OCI-LY7 (cell line): ENCODE results near the gene ADM2. TPM values are rescaled to one million over a fixed set of nuclear protein-coding genes. Genes with fewer than 3 reads are reported as not detected.
"Not testable (repeated sequence)": the region's sequence is repeated elsewhere in the genome, so short reads cannot be mapped to it uniquely, and the experiment has no call there.

Experiments
- BruUV-seq: library from RNA; stranded (reverse); fragments of 400-500 nt; replicated peaks from 2 replicates; lab custom pipeline; 2021; lab: Mats Ljungman, UMichigan
- CTCF ChIA-PET: fragments of 300-600 bp; sonication (Branson Sonifier 250); formaldehyde crosslinking; loops from one replicate; lab custom pipeline; 2022; ENCODE audit warnings: antibody characterized with exemption; ENCODE audit not compliant: unreplicated experiment; lab: Charles Lee
- POLR2A ChIA-PET: fragments of 300-600 bp; sonication (Branson Sonifier 250); formaldehyde crosslinking; loops from one replicate; lab custom pipeline; 2022; ENCODE audit warnings: antibody characterized with exemption; lab: Charles Lee
- DNase-seq: peaks from one replicate; pipeline ENCODE4 v3.0.0-alpha.2; 2015; ENCODE audit warnings: low spot score
- H2AFZ ChIP-seq: fragments of 200-600 bp; sonication (generic), shearing (Covaris generic); 2 replicates; pipeline ENCODE4 v1.6.1; 2014; ENCODE audit warnings: mild to moderate bottlenecking, antibody characterized with exemption, low read length, moderate library complexity
- H3K27ac ChIP-seq: fragments of 200-600 bp; sonication (generic); 2 replicates; pipeline ENCODE4 v1.5.1; 2014; ENCODE audit warnings: mixed run types, low read depth, mild to moderate bottlenecking, moderate library complexity, low read length, inconsistent platforms; ENCODE audit not compliant: poor library complexity, severe bottlenecking
- H3K36me3 ChIP-seq: fragments of 200-600 bp; sonication (generic); 2 replicates; pipeline ENCODE4 v1.6.1; 2014; ENCODE audit warnings: mild to moderate bottlenecking, antibody characterized with exemption, low read length, moderate library complexity, mixed read lengths; ENCODE audit not compliant: insufficient read depth
- H3K4me1 ChIP-seq: fragments of 200-600 bp; sonication (generic); 2 replicates; pipeline ENCODE4 v1.5.1; 2014; ENCODE audit warnings: mild to moderate bottlenecking, low read length; ENCODE audit not compliant: insufficient read depth, poor library complexity, severe bottlenecking
- H3K4me2 ChIP-seq: fragments of 200-600 bp; sonication (generic); 2 replicates; pipeline ENCODE4 v1.6.1; 2014; ENCODE audit warnings: mild to moderate bottlenecking, low read length
- H3K4me3 ChIP-seq: fragments of 200-600 bp; sonication (generic); 2 replicates; pipeline ENCODE4 v1.5.1; 2014; ENCODE audit warnings: mild to moderate bottlenecking, low read depth, low read length; ENCODE audit not compliant: poor library complexity, severe bottlenecking
- H3K79me2 ChIP-seq: fragments of 200-600 bp; sonication (generic); 2 replicates; pipeline ENCODE4 v1.6.1; 2016; ENCODE audit warnings: low read depth, mild to moderate bottlenecking, low read length, moderate library complexity, mixed read lengths; ENCODE audit not compliant: insufficient read depth
- H3K9me2 ChIP-seq: fragments of 200-600 bp; sonication (generic); 2 replicates; pipeline ENCODE4 v1.6.1; 2016; ENCODE audit warnings: mild to moderate bottlenecking, low read length, mixed read lengths; ENCODE audit not compliant: insufficient read depth
- H3K9me3 ChIP-seq: fragments of 200-600 bp; sonication (generic); 2 replicates; pipeline ENCODE4 v1.6.1; 2014; ENCODE audit warnings: mild to moderate bottlenecking, mixed run types, low read length, mixed read lengths
- H4K20me1 ChIP-seq: fragments of 200-600 bp; sonication (generic); 2 replicates; pipeline ENCODE4 v1.6.1; 2014; ENCODE audit warnings: mild to moderate bottlenecking, antibody characterized with exemption, low read length, moderate library complexity, mixed read lengths; ENCODE audit not compliant: insufficient read depth
- CTCF ChIP-seq: fragments of 200-600 bp; sonication (generic); conservative IDR thresholded peaks from 2 replicates; pipeline ENCODE4 v1.5.1; 2014; ENCODE audit warnings: mild to moderate bottlenecking, antibody characterized with exemption, low read length, moderate library complexity, mixed read lengths
- EZH2phosphoT487 ChIP-seq: fragments of 200-600 bp; sonication (generic); IDR thresholded peaks from 2 replicates; pipeline ENCODE4 v1.6.1; 2018; ENCODE audit warnings: low read depth, borderline replicate concordance, mild to moderate bottlenecking, mixed run types, antibody characterized with exemption, low read length, moderate library complexity, mixed read lengths
- intact Hi-C: fragments of 100-400 bp; cut with micrococcal nuclease; formaldehyde crosslinking; loops from one replicate; pipeline ENCODE4 v1.10.0; 2022; ENCODE audit not compliant: unreplicated experiment
- total RNA-seq, 2 experiments: library from RNA; depleted of rRNA in 1 of 2; stranded (reverse); fragments of >200 nt in 1 of 2; shearing (Covaris generic) in 1 of 2; gene quantifications; 2 replicates each; pipeline ENCODE4 v1.2.3, GENCODE V29; 2014 to 2022

ADM2 gene
- total RNA-seq, 2 experiments from 2014 or later: 4.3 to 7.9 TPM

GRCh38 chr22:50517495-50518260 is 36.3 kb downstream of the ADM2 start:
- H3K27ac ChIP-seq: no peak overlapping the region
- H3K36me3 ChIP-seq: peaks cover 93% of the 10 kb centered on the region
- no peak overlapping the region for H3K4me3 ChIP-seq
- CTCF ChIA-PET: no interaction called here
- H3K79me2 ChIP-seq: peaks cover 23% of the 10 kb centered on the region
- no peaks in the 10 kb centered on the region for H3K9me3 ChIP-seq
- H2AFZ ChIP-seq: no peak overlapping the region
- H4K20me1 ChIP-seq: no peaks in the 10 kb centered on the region
- POLR2A ChIA-PET: no interaction called here
- H3K4me1 ChIP-seq: no peaks in the 10 kb centered on the region
- TF ChIP-seq EZH2phosphoT487 (no peak), CTCF (no peak)
- DNase-seq: no peak
- H3K4me2 ChIP-seq: no peak overlapping the region
- no peaks in the 10 kb centered on the region for H3K9me2 ChIP-seq
- intact Hi-C loops: no loop called here
- no TSS peak for BruUV-seq

- intact Hi-C loops: no loop called here
- H4K20me1 ChIP-seq: no peaks in the 10 kb centered on the region
- no peak for TF ChIP-seq EZH2phosphoT487
- TF ChIP-seq CTCF: no peak
- no peak for DNase-seq
- ChIA-PET CTCF (no interaction called here), POLR2A (no interaction called here)
- H3K4me1 ChIP-seq: no peaks in the 10 kb centered on the region
- no peak overlapping the region for H2AFZ ChIP-seq
- H3K79me2 ChIP-seq: peaks cover 13% of the 10 kb centered on the region
- no peaks in the 10 kb centered on the region for H3K9me2 ChIP-seq
- H3K36me3 ChIP-seq: peaks cover 93% of the 10 kb centered on the region
- H3K27ac ChIP-seq: no peak overlapping the region
- no TSS peak for BruUV-seq
- H3K4me2 ChIP-seq: no peak overlapping the region
- H3K9me3 ChIP-seq: no peaks in the 10 kb centered on the region
- H3K4me3 ChIP-seq: no peak overlapping the region
Observed at GRCh38 chr22:50518606-50519005, 37.3 kb downstream of the ADM2 start.

- Histone ChIP-seq H3K4me1 (peaks cover 2% of the 10 kb centered on the region), H3K9me2 (no peaks in the 10 kb centered on the region), H3K9me3 (no peaks in the 10 kb centered on the region), H3K36me3 (peaks cover 97% of the 10 kb centered on the region), H3K27ac (no peak overlapping the region), H4K20me1 (no peaks in the 10 kb centered on the region), H3K4me3 (no peak overlapping the region), H2AFZ (no peak overlapping the region), H3K79me2 (peaks cover 8% of the 10 kb centered on the region), H3K4me2 (no peak overlapping the region)
- TF ChIP-seq EZH2phosphoT487 (no peak), CTCF (no peak)
- ChIA-PET CTCF (no interaction called here), POLR2A (interaction anchor here (0.6 kb wide), 1 partner anchor 252 kb away, joined by 6 read pairs; no protein-coding TSS in a partner anchor)
- intact Hi-C loops: no loop called here
- no TSS peak for BruUV-seq
- DNase-seq: no peak
Observed at GRCh38 chr22:50519151-50519550, 37.8 kb downstream of the ADM2 start.

GRCh38 chr22:50520184-50520583 is 38.8 kb downstream of the ADM2 start:
- intact Hi-C loops, H2AFZ ChIP-seq, POLR2A ChIA-PET, H3K4me2 ChIP-seq, H3K79me2 ChIP-seq, H3K4me1 ChIP-seq, H3K9me2 ChIP-seq, H3K9me3 ChIP-seq, CTCF ChIA-PET, BruUV-seq, H3K4me3 ChIP-seq, DNase-seq, H3K27ac ChIP-seq, H4K20me1 ChIP-seq: not testable (repeated sequence)
- peaks cover 96% of the 10 kb centered on the region for H3K36me3 ChIP-seq
